Ishikawa (cell line): ENCODE results near the gene PRR5.

Experiments used
- CEBPB ChIP-seq: IDR thresholded peaks from 2 replicates; pipeline ENCODE4 v1.6.1; 2012
- CREB1 ChIP-seq: IDR thresholded peaks from 2 replicates; pipeline ENCODE4 v1.6.1; 2012; ENCODE audit warnings: low read depth
- EGR1 ChIP-seq: IDR thresholded peaks from 2 replicates; pipeline ENCODE4 v1.6.1; 2012
- EP300 ChIP-seq: IDR thresholded peaks from 2 replicates; pipeline ENCODE4 v1.6.1; 2012; ENCODE audit warnings: borderline replicate concordance
- FOXM1 ChIP-seq: IDR thresholded peaks from 2 replicates; pipeline ENCODE4 v1.6.1; 2012; ENCODE audit warnings: low read depth, borderline replicate concordance
- MAX ChIP-seq: IDR thresholded peaks from 2 replicates; pipeline ENCODE4 v1.6.1; 2012
- NFIC ChIP-seq: IDR thresholded peaks from 2 replicates; pipeline ENCODE4 v1.6.1; 2012
- RAD21 ChIP-seq: IDR thresholded peaks from 2 replicates; pipeline ENCODE4 v1.6.1; 2012; ENCODE audit warnings: low read depth
- REST ChIP-seq: IDR thresholded peaks from 2 replicates; pipeline ENCODE4 v1.6.1; 2012; ENCODE audit warnings: low read depth, mild to moderate bottlenecking
- TAF1 ChIP-seq: IDR thresholded peaks from 2 replicates; pipeline ENCODE4 v1.6.1; 2012; ENCODE audit warnings: low read depth, mild to moderate bottlenecking
- TCF12 ChIP-seq: IDR thresholded peaks from 2 replicates; pipeline ENCODE4 v1.6.1; 2012; ENCODE audit warnings: low read depth
- TEAD4 ChIP-seq: IDR thresholded peaks from 2 replicates; pipeline ENCODE4 v1.6.1; 2012
- USF1 ChIP-seq: IDR thresholded peaks from 2 replicates; pipeline ENCODE4 v1.6.1; 2012
- YY1 ChIP-seq: IDR thresholded peaks from 2 replicates; pipeline ENCODE4 v1.6.1; 2012; ENCODE audit warnings: low read depth
- ZBTB7A ChIP-seq: IDR thresholded peaks from 2 replicates; pipeline ENCODE4 v1.6.1; 2012; ENCODE audit warnings: low read depth

The PRR5 gene

DNA sequence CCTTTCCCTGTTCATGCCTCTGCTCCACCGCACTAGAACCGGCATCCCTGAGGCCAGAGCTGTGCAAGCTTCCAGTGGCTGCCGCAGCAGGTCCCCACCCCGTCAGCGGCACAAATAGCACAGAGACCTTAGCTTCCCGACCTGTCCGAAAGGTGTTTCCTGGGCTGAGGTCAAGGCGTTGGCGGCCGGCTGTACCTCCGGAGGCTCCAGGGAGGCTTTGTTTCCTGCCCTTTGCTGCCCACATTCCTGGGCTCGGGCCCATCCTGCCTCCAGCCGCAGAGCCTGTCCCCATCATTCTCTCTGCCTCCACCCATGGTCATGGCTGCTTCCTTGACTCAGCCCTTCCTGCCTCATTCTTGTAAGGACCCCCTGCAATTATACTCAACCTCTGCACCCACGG is 81.6 kb downstream of the PRR5 start:
- TF ChIP-seq CREB1 (no peak), YY1 (no peak), RAD21 (no peak), CEBPB (no peak), TAF1 (no peak), USF1 (no peak), NFIC (no peak), EGR1 (no peak), MAX (no peak), TEAD4 (no peak), EP300 (no peak), ZBTB7A (no peak), FOXM1 (no peak)

- TF ChIP-seq FOXM1 (no peak), REST (no peak), NFIC (no peak), MAX (no peak), USF1 (no peak), EP300 (no peak), EGR1 (no peak), TCF12 (no peak), TEAD4 (no peak), ZBTB7A (no peak), RAD21 (no peak), TAF1 (no peak), YY1 (no peak), CREB1 (no peak), CEBPB (no peak)
These were observed 84.1 kb downstream of the PRR5 start for GRCh38 chr22:44786136-44786535.

GRCh38 chr22:44786610-44787009 is 84.6 kb downstream of the PRR5 start:
- no peak for TF ChIP-seq NFIC
- TF ChIP-seq YY1 = no peak
- TF ChIP-seq EP300 = no peak
- no peak for TF ChIP-seq FOXM1
- TF ChIP-seq TCF12 = no peak
